GM19025 (cell line): Measurements from ENCODE around the gene IP6K3.
A peak's percentile ranks its signal among the peaks of the same experiment; 100 is the strongest.

Source experiments
- ATAC-seq: cut with Tn5 transposase; IDR thresholded peaks from one replicate; pipeline ENCODE4 v1.9.1; 2021; ENCODE audit warnings: mild to moderate bottlenecking, low read depth, moderate library complexity; ENCODE audit not compliant: unreplicated experiment

The IP6K3 gene

GRCh38 chr6:33746651-33747100 is at the start of gene IP6K3:
TSS of gene IP6K3 (minus strand) at chr6:33746905. CDS start at chr6:33735476, 11,429 bp downstream.
- ATAC-seq = no peak

- no peak for ATAC-seq
Observed at GRCh38 chr6:33794910-33795623, 48.4 kb upstream of the IP6K3 start.

- ATAC-seq = no peak
Observed at GRCh38 chr6:33792981-33793380, 46.3 kb upstream of the IP6K3 start.

GRCh38 chr6:33791620-33792019 is 44.9 kb upstream of the IP6K3 start:
- no peak for ATAC-seq

GRCh38 chr6:33790910-33791309 is 44.2 kb upstream of the IP6K3 start:
- ATAC-seq = no peak

GRCh38 chr6:33790379-33790778 is 43.7 kb upstream of the IP6K3 start:
- no peak for ATAC-seq

- no peak for ATAC-seq
Observed at GRCh38 chr6:33789550-33789895, 42.8 kb upstream of the IP6K3 start.

GRCh38 chr6:33788694-33789549 is 42.2 kb upstream of the IP6K3 start, which contains the start of gene LEMD2:
TSS of gene LEMD2 (minus strand) at chr6:33789130. CDS start at chr6:33789116, 14 bp downstream.
- peak; percentile 82 for ATAC-seq

- ATAC-seq = peak; percentile 49
Observed at GRCh38 chr6:33787954-33788693, 41.4 kb upstream of the IP6K3 start.

- no peak for ATAC-seq
Observed at GRCh38 chr6:33787346-33787953, 40.7 kb upstream of the IP6K3 start.

GRCh38 chr6:33786736-33787135 is 40.0 kb upstream of the IP6K3 start:
- ATAC-seq = no peak

GRCh38 chr6:33785778-33786177 is 39.1 kb upstream of the IP6K3 start:
- ATAC-seq = no peak

GRCh38 chr6:33784787-33785186 is 38.1 kb upstream of the IP6K3 start:
- ATAC-seq = no peak

- ATAC-seq = no peak
Observed at GRCh38 chr6:33783781-33784520, 37.2 kb upstream of the IP6K3 start.

GRCh38 chr6:33782561-33782960 is 35.9 kb upstream of the IP6K3 start:
- ATAC-seq = no peak

GRCh38 chr6:33781131-33781975 is 34.6 kb upstream of the IP6K3 start:
- ATAC-seq = no peak

GRCh38 chr6:33779895-33780294 is 33.2 kb upstream of the IP6K3 start:
- no peak for ATAC-seq

GRCh38 chr6:33779290-33779689 is 32.6 kb upstream of the IP6K3 start:
- no peak for ATAC-seq
